Liver (tissue), 9 donors: ENCODE measurements around the gene ARID4B. TPM values are rescaled to one million over a fixed set of nuclear protein-coding genes. Genes with fewer than 3 reads are reported as not detected.

ENCODE experiments used
- DNase-seq: peaks from one replicate; pipeline ENCODE4 v3.0.0-alpha.2; 2017; ENCODE audit warnings: low spot score
- H3K27ac ChIP-seq, 2 donors: one replicate each; pipeline ENCODE4 v1.7.0; 2013; ENCODE audit warnings: inconsistent platforms in 2 of 2, low read length in 2 of 2, control low read depth in 1 of 2, low read depth in 1 of 2, mild to moderate bottlenecking in 1 of 2
- H3K27me3 ChIP-seq, 4 donors: one replicate each; pipeline versions ENCODE4 v1.6.1 to v1.7.0; 2013; ENCODE audit warnings: low read length in 3 of 4, inconsistent platforms in 1 of 4, mild to moderate bottlenecking in 1 of 4, moderate library complexity in 1 of 4; ENCODE audit not compliant: control insufficient read depth in 4 of 4, insufficient read depth in 4 of 4
- H3K36me3 ChIP-seq, 4 donors: one replicate each; pipeline versions ENCODE4 v1.6.1 to v1.7.0; 2013; ENCODE audit warnings: low read length in 3 of 4, mild to moderate bottlenecking in 3 of 4, low read depth in 1 of 4, moderate library complexity in 1 of 4; ENCODE audit not compliant: control insufficient read depth in 4 of 4, insufficient read depth in 3 of 4
- H3K4me1 ChIP-seq, 4 donors: one replicate each; pipeline versions ENCODE4 v1.6.1 to v1.7.0; 2013; ENCODE audit warnings: low read length in 3 of 4, mild to moderate bottlenecking in 3 of 4, moderate library complexity in 1 of 4; ENCODE audit not compliant: control insufficient read depth in 4 of 4, insufficient read depth in 4 of 4
- H3K4me3 ChIP-seq, 3 donors: one replicate each; pipeline versions ENCODE4 v1.6.1 to v1.7.0; 2013; ENCODE audit warnings: low read length in 3 of 3, control low read depth in 1 of 3, low read depth in 1 of 3, mild to moderate bottlenecking in 1 of 3
- H3K9ac ChIP-seq, 2 donors: one replicate each; pipeline ENCODE4 v1.7.0; 2013; ENCODE audit warnings: low read length in 2 of 2, mild to moderate bottlenecking in 2 of 2, moderate library complexity in 2 of 2, control low read depth in 1 of 2, low read depth in 1 of 2
- H3K9me3 ChIP-seq, 4 donors: one replicate each; pipeline versions ENCODE4 v1.6.1 to v1.7.0; 2013; ENCODE audit warnings: low read length in 3 of 4; ENCODE audit not compliant: control insufficient read depth in 4 of 4
- ATF3 ChIP-seq: IDR thresholded peaks from 2 replicates; pipeline ENCODE4 v1.6.1; 2016; ENCODE audit warnings: antibody characterized with exemption
- EGR1 ChIP-seq, 2 donors: IDR thresholded peaks; 2 replicates each; pipeline ENCODE4 v1.6.1; 2016 to 2018; ENCODE audit warnings: antibody characterized with exemption in 2 of 2, low read depth in 2 of 2
- FOXA1 ChIP-seq: IDR thresholded peaks from 2 replicates; pipeline ENCODE4 v1.6.1; 2016; ENCODE audit warnings: antibody characterized with exemption
- GABPA ChIP-seq, 2 donors: IDR thresholded peaks in 1 of 2; conservative IDR thresholded peaks in 1 of 2; 2 replicates each; pipeline ENCODE4 v1.6.1; 2016; ENCODE audit warnings: antibody characterized with exemption in 2 of 2, mild to moderate bottlenecking in 1 of 2, moderate library complexity in 1 of 2
- HNF4A ChIP-seq, 2 donors: conservative IDR thresholded peaks; 2 replicates each; pipeline ENCODE4 v1.6.1; 2016; ENCODE audit warnings: antibody characterized with exemption in 2 of 2, mild to moderate bottlenecking in 2 of 2
- HNF4G ChIP-seq: IDR thresholded peaks from 2 replicates; pipeline ENCODE4 v1.6.1; 2016; ENCODE audit warnings: antibody characterized with exemption
- NR2F2 ChIP-seq: IDR thresholded peaks from 2 replicates; pipeline ENCODE4 v1.6.1; 2016; ENCODE audit warnings: antibody characterized with exemption
- RAD21 ChIP-seq, 2 donors: IDR thresholded peaks; 2 replicates each; pipeline ENCODE4 v1.6.1; 2016; ENCODE audit warnings: antibody characterized with exemption in 2 of 2, mild to moderate bottlenecking in 2 of 2
- RXRA ChIP-seq, 2 donors: IDR thresholded peaks; 2 replicates each; pipeline ENCODE4 v1.6.1; 2017 to 2018; ENCODE audit warnings: antibody characterized with exemption in 2 of 2, mild to moderate bottlenecking in 1 of 2
- SP1 ChIP-seq: IDR thresholded peaks from 2 replicates; pipeline ENCODE4 v1.6.1; 2018; ENCODE audit warnings: antibody characterized with exemption, mild to moderate bottlenecking
- TAF1 ChIP-seq: conservative IDR thresholded peaks from 2 replicates; pipeline ENCODE4 v1.6.1; 2016; ENCODE audit warnings: antibody characterized with exemption, mild to moderate bottlenecking
- YY1 ChIP-seq: IDR thresholded peaks from 2 replicates; pipeline ENCODE4 v1.6.1; 2016; ENCODE audit warnings: antibody characterized with exemption, mild to moderate bottlenecking
- ZBTB33 ChIP-seq: IDR thresholded peaks from 2 replicates; pipeline ENCODE4 v1.6.1; 2016; ENCODE audit warnings: antibody characterized with exemption
- WGBS: extraction: QIAGEN DNeasy Blood & Tissue Kit; methylation state at CpG from one replicate; pipeline ENCODE4 v1.1.7; 2013; 5-methylcytosine and 5-hydroxymethylcytosine counted together
- polyA plus RNA-seq, 2 donors: library from polyadenylated mRNA; stranded (reverse) in 1 of 2; unstranded in 1 of 2; fragments of 200-250 nt in 1 of 2; fragments of >200 nt in 1 of 2; fragmentation: Nextera tagmentation in 1 of 2; extraction: Ambion mirVana in 1 of 2; gene quantifications; one replicate each; pipeline versions ENCODE4 v1.2.1 to v1.2.3, GENCODE V29; 2013 to 2015
- total RNA-seq, 2 donors: library from RNA; depleted of rRNA; stranded (reverse); fragments of >200 nt; gene quantifications; one replicate each; pipeline ENCODE4 v1.2.3, GENCODE V29; 2014
- TF ChIP-seq, protein P1 (sequence below): IDR thresholded peaks from 2 replicates; pipeline ENCODE4 v1.6.1; 2016; ENCODE audit warnings: antibody characterized with exemption, mild to moderate bottlenecking
- TF ChIP-seq, protein P2 (sequence below): fragments of 150-350 bp; IDR thresholded peaks from 2 replicates; pipeline ENCODE4 v1.5.1; 2017; ENCODE audit warnings: improper control_type of control experiment, low read depth, low read length; ENCODE audit not compliant: missing input control
- TF ChIP-seq, protein P3 (sequence below): IDR thresholded peaks from 2 replicates; pipeline ENCODE4 v1.6.1; 2016; ENCODE audit warnings: antibody characterized with exemption
- donor health status: healthy.
- donor health status: healthy.
- donor health status: healthy.
- donor health status: healthy.
- donor health status: healthy.

ARID4B gene
- total and polyA plus RNA-seq, 4 donors = 4.2 to 27.3 (median 21.3) TPM

DNA sequence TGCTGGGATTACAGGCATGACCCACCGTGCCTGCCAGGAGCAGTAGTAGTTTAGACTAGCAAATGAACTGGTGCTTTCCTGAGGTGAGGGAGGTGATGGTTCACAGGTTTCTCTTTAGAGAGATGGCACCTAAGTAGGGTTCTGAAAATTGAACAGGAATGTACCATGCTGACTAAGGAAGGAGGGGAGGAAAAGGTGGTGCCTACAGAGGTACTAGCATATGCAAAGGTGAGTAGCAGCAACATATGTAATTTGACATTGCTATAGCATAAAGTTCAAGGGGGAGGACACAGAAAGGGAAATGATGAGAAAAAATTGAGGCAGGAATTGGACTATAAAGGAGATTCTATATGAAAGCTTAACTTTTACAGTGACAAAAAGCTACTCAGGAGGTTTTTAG, 101.0 kb downstream of the ARID4B start:
- no peak overlapping the region for H3K4me3 ChIP-seq
- H3K9me3 ChIP-seq = no peaks in the 10 kb centered on the region
- peaks cover 8 to 36% (median 16%) of the 10 kb centered on the region in 4 donors for H3K36me3 ChIP-seq
- no peak for DNase-seq
- TF ChIP-seq, protein P1, sequence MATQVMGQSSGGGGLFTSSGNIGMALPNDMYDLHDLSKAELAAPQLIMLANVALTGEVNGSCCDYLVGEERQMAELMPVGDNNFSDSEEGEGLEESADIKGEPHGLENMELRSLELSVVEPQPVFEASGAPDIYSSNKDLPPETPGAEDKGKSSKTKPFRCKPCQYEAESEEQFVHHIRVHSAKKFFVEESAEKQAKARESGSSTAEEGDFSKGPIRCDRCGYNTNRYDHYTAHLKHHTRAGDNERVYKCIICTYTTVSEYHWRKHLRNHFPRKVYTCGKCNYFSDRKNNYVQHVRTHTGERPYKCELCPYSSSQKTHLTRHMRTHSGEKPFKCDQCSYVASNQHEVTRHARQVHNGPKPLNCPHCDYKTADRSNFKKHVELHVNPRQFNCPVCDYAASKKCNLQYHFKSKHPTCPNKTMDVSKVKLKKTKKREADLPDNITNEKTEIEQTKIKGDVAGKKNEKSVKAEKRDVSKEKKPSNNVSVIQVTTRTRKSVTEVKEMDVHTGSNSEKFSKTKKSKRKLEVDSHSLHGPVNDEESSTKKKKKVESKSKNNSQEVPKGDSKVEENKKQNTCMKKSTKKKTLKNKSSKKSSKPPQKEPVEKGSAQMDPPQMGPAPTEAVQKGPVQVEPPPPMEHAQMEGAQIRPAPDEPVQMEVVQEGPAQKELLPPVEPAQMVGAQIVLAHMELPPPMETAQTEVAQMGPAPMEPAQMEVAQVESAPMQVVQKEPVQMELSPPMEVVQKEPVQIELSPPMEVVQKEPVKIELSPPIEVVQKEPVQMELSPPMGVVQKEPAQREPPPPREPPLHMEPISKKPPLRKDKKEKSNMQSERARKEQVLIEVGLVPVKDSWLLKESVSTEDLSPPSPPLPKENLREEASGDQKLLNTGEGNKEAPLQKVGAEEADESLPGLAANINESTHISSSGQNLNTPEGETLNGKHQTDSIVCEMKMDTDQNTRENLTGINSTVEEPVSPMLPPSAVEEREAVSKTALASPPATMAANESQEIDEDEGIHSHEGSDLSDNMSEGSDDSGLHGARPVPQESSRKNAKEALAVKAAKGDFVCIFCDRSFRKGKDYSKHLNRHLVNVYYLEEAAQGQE = no peak
- TF ChIP-seq HNF4A (conservative IDR thresholded peaks at IDR 0.05) (no peak), ATF3 (no peak), EGR1 (IDR thresholded peaks at IDR 0.05; ENCODE audit: low read depth in 2 of 2) (no peak), GABPA (IDR thresholded peaks at IDR 0.05 in 1 of 2, conservative IDR thresholded peaks at IDR 0.05 in 1 of 2) (no peak), YY1 (no peak), ZBTB33 (no peak), RXRA (IDR thresholded peaks at IDR 0.05) (no peak), SP1 (no peak), NR2F2 (no peak), HNF4G (no peak), FOXA1 (no peak)
- TF ChIP-seq, protein P2, sequence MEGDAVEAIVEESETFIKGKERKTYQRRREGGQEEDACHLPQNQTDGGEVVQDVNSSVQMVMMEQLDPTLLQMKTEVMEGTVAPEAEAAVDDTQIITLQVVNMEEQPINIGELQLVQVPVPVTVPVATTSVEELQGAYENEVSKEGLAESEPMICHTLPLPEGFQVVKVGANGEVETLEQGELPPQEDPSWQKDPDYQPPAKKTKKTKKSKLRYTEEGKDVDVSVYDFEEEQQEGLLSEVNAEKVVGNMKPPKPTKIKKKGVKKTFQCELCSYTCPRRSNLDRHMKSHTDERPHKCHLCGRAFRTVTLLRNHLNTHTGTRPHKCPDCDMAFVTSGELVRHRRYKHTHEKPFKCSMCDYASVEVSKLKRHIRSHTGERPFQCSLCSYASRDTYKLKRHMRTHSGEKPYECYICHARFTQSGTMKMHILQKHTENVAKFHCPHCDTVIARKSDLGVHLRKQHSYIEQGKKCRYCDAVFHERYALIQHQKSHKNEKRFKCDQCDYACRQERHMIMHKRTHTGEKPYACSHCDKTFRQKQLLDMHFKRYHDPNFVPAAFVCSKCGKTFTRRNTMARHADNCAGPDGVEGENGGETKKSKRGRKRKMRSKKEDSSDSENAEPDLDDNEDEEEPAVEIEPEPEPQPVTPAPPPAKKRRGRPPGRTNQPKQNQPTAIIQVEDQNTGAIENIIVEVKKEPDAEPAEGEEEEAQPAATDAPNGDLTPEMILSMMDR = no peak
- H3K4me1 ChIP-seq = no peaks in the 10 kb centered on the region
- no peak overlapping the region for H3K27ac ChIP-seq
- no peak overlapping the region for H3K9ac ChIP-seq
- no peaks in the 10 kb centered on the region for H3K27me3 ChIP-seq
- WGBS = 94% methylated on average over 1 of the region's 1 CpG

- no peak for DNase-seq
- H3K9ac ChIP-seq = no peak overlapping the region
- H3K4me1 ChIP-seq = no peaks in the 10 kb centered on the region
- no peak overlapping the region for H3K27ac ChIP-seq
- H3K4me3 ChIP-seq = no peak overlapping the region
- H3K36me3 ChIP-seq = peaks cover 8 to 39% (median 18%) of the 10 kb centered on the region in 4 donors
- H3K27me3 ChIP-seq = no peaks in the 10 kb centered on the region
- H3K9me3 ChIP-seq = no peaks in the 10 kb centered on the region
- TF ChIP-seq, protein P2 = no peak
- no peak for TF ChIP-seq RXRA (IDR thresholded peaks at IDR 0.05)
- no peak for TF ChIP-seq FOXA1
- TF ChIP-seq TAF1 = no peak
- TF ChIP-seq, protein P3, sequence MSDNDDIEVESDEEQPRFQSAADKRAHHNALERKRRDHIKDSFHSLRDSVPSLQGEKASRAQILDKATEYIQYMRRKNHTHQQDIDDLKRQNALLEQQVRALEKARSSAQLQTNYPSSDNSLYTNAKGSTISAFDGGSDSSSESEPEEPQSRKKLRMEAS = no peak
- TF ChIP-seq NR2F2 = no peak
- no peak for TF ChIP-seq RAD21 (IDR thresholded peaks at IDR 0.05)
- no peak for TF ChIP-seq SP1
- TF ChIP-seq HNF4A (conservative IDR thresholded peaks at IDR 0.05) = no peak
- TF ChIP-seq HNF4G = no peak
- no peak for TF ChIP-seq EGR1 (IDR thresholded peaks at IDR 0.05; ENCODE audit: low read depth in 2 of 2)
- TF ChIP-seq ZBTB33 = no peak
- TF ChIP-seq ATF3 = no peak
Measured at GRCh38 chr1:235225299-235225698, 102.7 kb downstream of the ARID4B start.
